GM08714 (cell line): ENCODE measurements around the gene CD200R1L.

ENCODE experiments used
- H3K4me3 ChIP-seq: fragments of 200-500 bp; sonication (Bioruptor generic); 2 replicates; pipeline ENCODE4 v1.5.1; 2014; ENCODE audit warnings: mild to moderate bottlenecking, low read length, inconsistent platforms
- ZNF274 ChIP-seq: IDR thresholded peaks from 2 replicates; pipeline ENCODE4 v1.6.1; 2012; ENCODE audit warnings: mild to moderate bottlenecking, low read depth, low read length

CD200R1L gene

DNA sequence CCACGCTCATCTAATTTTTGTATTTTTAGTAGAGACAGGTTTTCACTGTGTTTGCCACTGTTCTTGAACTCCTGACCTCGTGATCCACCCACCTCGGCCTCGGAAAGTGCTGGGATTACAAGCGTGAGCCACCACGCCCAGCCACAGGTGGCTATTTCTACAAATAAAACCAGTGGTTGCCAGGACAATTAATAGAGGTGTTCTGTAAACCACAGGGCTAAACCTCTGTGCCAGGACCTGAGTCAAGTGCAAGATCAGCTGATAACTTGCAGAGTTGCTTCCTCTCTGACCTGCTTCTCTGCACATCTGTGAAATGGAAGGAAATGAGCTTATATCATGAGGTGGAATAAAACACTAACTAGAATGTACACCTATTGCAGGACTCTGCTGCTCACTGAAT is 72.8 kb downstream of the CD200R1L start:
- H3K4me3 ChIP-seq: no peak overlapping the region
- TF ChIP-seq ZNF274: no peak

DNA sequence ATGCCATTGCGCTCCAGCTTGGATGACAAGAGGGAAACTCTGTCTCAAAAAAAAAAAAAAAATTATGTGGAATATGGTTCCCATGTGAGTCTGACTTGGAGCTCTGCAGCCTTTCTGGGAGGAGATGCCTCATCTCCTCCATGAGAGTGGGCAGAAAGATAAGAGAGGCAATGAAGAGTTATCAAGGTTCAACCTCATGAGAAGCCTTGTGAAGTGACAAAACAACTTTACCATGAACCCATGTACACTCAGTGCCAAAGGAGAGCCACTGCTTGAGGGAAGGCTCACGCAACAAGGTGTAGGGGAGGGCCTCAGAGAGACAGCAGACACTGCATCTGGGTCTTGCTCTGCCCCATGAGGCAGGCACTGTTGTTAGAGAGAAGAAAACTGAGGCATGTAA is 75.7 kb downstream of the CD200R1L start:
- TF ChIP-seq ZNF274: no peak
- no peak overlapping the region for H3K4me3 ChIP-seq

GRCh38 chr3:112770032-112770626 is 76.5 kb downstream of the CD200R1L start:
- no peak overlapping the region for H3K4me3 ChIP-seq
- no peak for TF ChIP-seq ZNF274

DNA sequence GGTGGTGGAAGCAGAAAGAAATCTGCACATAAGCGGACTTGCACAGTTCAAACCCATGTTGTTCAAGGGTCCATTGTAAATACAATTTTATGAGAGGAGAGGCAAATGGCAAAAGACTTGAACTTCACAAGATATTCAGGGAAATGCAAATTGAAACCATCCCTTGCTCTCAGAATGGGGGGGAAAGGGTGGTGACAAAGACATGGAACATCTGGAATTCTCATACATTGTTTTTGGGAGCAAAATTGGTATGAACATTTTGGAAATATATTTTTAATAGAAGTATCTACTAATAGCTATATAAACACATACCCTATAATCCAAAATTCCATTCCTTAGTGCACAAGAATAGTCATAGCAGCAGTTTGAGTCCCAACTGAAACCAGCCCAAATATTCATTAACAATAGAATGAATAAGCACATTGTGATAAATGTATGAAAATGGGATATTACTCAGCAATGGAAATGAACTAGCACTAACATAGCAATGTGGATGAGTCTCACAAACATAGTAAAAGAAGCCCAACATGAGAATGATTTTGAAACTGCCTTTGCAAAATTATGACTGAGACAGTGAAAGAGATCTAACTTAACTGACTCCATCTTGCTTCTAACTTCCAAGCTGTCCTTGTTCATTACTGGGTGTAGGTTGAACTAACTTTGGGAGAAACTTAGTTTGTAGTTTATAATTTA is 77.2 kb downstream of the CD200R1L start:
- no peak for TF ChIP-seq ZNF274
- H3K4me3 ChIP-seq: no peak overlapping the region

DNA sequence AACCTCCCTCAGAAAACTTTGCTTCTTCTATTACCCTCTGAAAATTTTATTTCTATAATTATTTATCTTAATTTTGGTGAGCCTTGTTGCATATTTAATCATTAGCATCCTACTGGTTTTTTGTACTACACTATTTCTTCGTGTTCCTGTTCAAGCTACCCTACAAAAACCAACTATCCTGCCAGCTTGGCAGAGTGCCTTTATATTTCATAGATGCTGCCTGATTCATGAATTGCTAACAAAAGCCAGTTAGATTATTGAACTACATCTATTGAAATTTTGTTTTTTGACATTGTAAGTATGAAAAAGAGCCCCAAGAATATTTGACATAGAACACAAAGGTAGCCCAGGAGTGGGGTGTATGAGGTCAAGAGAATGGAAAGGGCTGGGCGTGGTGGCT is 78.9 kb downstream of the CD200R1L start:
- H3K4me3 ChIP-seq: no peak overlapping the region
- TF ChIP-seq ZNF274: no peak

DNA sequence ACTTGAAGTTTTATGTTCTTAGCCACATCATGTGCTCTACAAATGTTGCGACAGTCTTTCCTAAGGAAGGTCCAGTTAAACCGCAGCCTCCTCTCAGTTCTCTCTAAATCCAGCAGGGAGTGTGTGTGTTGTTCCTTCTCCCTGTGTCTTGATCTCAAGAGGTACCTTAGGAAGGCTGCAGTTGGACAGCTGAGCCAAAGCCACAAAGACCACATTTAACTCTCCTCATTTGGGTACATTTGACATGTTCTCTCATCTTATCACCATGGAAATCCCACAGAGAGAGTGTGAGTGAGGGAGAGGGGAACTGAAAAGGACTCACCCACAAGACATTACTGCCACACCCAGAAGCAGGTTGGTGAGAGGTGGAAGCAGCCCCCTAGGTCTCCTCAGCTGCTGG is 79.5 kb downstream of the CD200R1L start:
- TF ChIP-seq ZNF274: no peak
- no peak overlapping the region for H3K4me3 ChIP-seq
